ENCODE data around the gene SCGB1D1.

- TF ChIP-seq, protein P1, sequence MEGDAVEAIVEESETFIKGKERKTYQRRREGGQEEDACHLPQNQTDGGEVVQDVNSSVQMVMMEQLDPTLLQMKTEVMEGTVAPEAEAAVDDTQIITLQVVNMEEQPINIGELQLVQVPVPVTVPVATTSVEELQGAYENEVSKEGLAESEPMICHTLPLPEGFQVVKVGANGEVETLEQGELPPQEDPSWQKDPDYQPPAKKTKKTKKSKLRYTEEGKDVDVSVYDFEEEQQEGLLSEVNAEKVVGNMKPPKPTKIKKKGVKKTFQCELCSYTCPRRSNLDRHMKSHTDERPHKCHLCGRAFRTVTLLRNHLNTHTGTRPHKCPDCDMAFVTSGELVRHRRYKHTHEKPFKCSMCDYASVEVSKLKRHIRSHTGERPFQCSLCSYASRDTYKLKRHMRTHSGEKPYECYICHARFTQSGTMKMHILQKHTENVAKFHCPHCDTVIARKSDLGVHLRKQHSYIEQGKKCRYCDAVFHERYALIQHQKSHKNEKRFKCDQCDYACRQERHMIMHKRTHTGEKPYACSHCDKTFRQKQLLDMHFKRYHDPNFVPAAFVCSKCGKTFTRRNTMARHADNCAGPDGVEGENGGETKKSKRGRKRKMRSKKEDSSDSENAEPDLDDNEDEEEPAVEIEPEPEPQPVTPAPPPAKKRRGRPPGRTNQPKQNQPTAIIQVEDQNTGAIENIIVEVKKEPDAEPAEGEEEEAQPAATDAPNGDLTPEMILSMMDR (IDR thresholded peaks at IDR 0.05): no peak
- no peak for TF ChIP-seq POLR2A (IDR thresholded peaks at IDR 0.05)
- no peak for TF ChIP-seq POLR2AphosphoS5 (IDR thresholded peaks at IDR 0.05)
Measured at GRCh38 chr11:62190011-62190410, at the start of gene SCGB1D1.
